Neural cell (in vitro differentiated cells): ENCODE measurements around the gene DNAH7.

Source experiments
- POLR2AphosphoS5 ChIP-seq: IDR thresholded peaks from 2 replicates; pipeline ENCODE4 v1.6.1; 2012
- REST ChIP-seq: IDR thresholded peaks from 2 replicates; pipeline ENCODE4 v1.6.1; 2012; ENCODE audit warnings: borderline replicate concordance

GRCh38 chr2:196083601-196084000 lies 15.0 kb upstream of the DNAH7 start:
- TF ChIP-seq REST (no peak), POLR2AphosphoS5 (no peak)
